ENCODE measurements around the gene NPR2.

DNA sequence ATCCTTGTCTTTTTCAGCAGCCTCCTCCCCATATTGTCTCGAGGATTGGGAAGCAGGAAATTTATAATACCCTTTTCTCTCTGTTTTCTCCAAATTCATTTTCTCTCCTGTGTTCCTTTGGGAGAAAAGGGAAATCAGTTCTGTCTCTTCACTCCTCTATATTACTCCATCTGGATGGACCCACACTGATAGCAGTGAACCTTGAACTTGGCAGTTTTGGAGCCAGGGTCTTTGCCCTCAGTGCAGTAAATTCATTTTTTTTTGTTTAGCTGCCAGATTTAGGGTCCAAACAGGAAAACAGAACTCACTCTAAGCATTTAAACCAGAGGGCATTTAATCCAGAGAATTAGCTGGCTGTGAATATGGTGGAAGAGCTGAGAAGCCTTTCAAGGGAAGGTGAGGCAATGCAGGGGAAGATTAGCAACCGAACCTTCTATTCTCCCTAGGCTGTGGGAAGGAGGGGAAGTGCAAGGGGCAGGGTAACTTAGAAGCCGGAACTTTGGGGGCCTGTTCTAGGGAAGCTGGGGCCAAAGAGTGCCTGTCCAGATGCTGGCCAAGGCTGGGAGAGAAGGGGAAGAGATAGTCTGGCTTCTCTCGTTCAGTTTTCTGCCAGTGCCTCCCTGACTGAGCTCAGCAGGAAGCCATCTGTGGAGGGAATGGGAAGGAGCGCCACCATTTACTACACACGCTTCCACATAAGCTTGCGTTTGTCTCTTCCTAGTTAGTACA is 16.3 kb upstream of the NPR2 start:
- TF ChIP-seq, protein P1, sequence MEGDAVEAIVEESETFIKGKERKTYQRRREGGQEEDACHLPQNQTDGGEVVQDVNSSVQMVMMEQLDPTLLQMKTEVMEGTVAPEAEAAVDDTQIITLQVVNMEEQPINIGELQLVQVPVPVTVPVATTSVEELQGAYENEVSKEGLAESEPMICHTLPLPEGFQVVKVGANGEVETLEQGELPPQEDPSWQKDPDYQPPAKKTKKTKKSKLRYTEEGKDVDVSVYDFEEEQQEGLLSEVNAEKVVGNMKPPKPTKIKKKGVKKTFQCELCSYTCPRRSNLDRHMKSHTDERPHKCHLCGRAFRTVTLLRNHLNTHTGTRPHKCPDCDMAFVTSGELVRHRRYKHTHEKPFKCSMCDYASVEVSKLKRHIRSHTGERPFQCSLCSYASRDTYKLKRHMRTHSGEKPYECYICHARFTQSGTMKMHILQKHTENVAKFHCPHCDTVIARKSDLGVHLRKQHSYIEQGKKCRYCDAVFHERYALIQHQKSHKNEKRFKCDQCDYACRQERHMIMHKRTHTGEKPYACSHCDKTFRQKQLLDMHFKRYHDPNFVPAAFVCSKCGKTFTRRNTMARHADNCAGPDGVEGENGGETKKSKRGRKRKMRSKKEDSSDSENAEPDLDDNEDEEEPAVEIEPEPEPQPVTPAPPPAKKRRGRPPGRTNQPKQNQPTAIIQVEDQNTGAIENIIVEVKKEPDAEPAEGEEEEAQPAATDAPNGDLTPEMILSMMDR (optimal IDR thresholded peaks at IDR 0.05 in 1 of 3, IDR thresholded peaks at IDR 0.05 in 1 of 3, conservative IDR thresholded peaks at IDR 0.05 in 1 of 3; ENCODE audit: extremely low read depth in 1 of 3, insufficient read depth in 2 of 3, low read length in 3 of 3) = no peak
- no peak for TF ChIP-seq EZH2 (IDR thresholded peaks at IDR 0.05; ENCODE audit: low read length)

All from keratinocyte (primary cell).